Measurements from ENCODE around the gene EPHA10.

Gene EPHA10

GRCh38 chr1:37714226-37714625 is 50.7 kb downstream of the EPHA10 start:
- no peak for TF ChIP-seq CTCF (IDR thresholded peaks at IDR 0.05; ENCODE audit: borderline replicate concordance, insufficient read depth, low read depth, low read length)

GRCh38 chr1:37708471-37708870 is 56.4 kb downstream of the EPHA10 start:
- no peak overlapping the region for H3K4me3 ChIP-seq (ENCODE audit: low read depth, low read length)
- no peak for TF ChIP-seq CTCF (IDR thresholded peaks at IDR 0.05; ENCODE audit: borderline replicate concordance, insufficient read depth, low read depth, low read length)

More at GRCh38 chr1:37714226-37714625, 50.7 kb downstream of the EPHA10 start:
- no peak overlapping the region for H3K4me3 ChIP-seq (ENCODE audit: low read depth, low read length)

- H3K4me3 ChIP-seq (ENCODE audit: low read depth, low read length): no peak overlapping the region
These were observed 59.5 kb downstream of the EPHA10 start for GRCh38 chr1:37705399-37705798.

GRCh38 chr1:37704966-37705365 is 60.0 kb downstream of the EPHA10 start:
- no peak overlapping the region for H3K4me3 ChIP-seq (ENCODE audit: low read depth, low read length)
- TF ChIP-seq CTCF (IDR thresholded peaks at IDR 0.05; ENCODE audit: borderline replicate concordance, insufficient read depth, low read depth, low read length): no peak

More at GRCh38 chr1:37705399-37705798, 59.5 kb downstream of the EPHA10 start:
- no peak for TF ChIP-seq CTCF (IDR thresholded peaks at IDR 0.05; ENCODE audit: borderline replicate concordance, insufficient read depth, low read depth, low read length)

GRCh38 chr1:37703061-37703460 is 61.9 kb downstream of the EPHA10 start:
- H3K4me3 ChIP-seq (ENCODE audit: low read depth, low read length): no peak overlapping the region
- no peak for TF ChIP-seq CTCF (IDR thresholded peaks at IDR 0.05; ENCODE audit: borderline replicate concordance, insufficient read depth, low read depth, low read length)

- TF ChIP-seq CTCF (IDR thresholded peaks at IDR 0.05; ENCODE audit: borderline replicate concordance, insufficient read depth, low read depth, low read length): no peak
- H3K4me3 ChIP-seq (ENCODE audit: low read depth, low read length): no peak overlapping the region
These were observed 63.9 kb downstream of the EPHA10 start for GRCh38 chr1:37701051-37701450.

- no peak overlapping the region for H3K4me3 ChIP-seq (ENCODE audit: low read depth, low read length)
- TF ChIP-seq CTCF (IDR thresholded peaks at IDR 0.05; ENCODE audit: borderline replicate concordance, insufficient read depth, low read depth, low read length): no peak
These were observed 65.8 kb downstream of the EPHA10 start for GRCh38 chr1:37699147-37699546.

All from GM12875 (cell line).